Hematopoietic multipotent progenitor cell treated with erythropoietin and hydrocortisone succinate and interleukin-3 and kit ligand, for 17 days (in vitro differentiated cells): Measurements from ENCODE around the gene FER.
"Not testable (repeated sequence)": the region's sequence is repeated elsewhere in the genome, so short reads cannot be mapped to it uniquely, and the experiment has no call there.

ENCODE experiments used
- DNase-seq: peaks from one replicate; pipeline ENCODE4 v3.0.0-alpha.2; 2015; ENCODE audit warnings: low spot score

The FER gene

GRCh38 chr5:109125755-109126429, 378.2 kb downstream of the FER start:
- no peak for DNase-seq

DNA sequence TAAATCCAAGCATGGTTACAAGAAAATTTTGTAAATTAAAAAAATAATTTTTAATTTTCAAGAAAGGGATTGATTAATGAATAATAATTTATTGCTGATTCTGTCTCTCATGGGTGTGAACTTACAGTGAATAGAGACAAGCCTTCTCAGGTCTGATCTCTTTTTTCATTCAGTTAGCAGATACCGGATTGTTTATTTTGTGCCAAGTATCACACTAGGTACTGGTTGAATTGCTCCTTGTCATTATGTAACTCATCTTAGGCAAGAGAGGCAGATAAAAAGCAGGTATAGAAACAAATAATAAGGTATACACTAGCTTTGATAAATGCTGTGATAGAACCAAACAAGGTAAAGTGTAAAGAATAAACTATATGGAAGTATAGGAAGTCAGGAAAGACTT, 378.8 kb downstream of the FER start:
- no peak for DNase-seq

GRCh38 chr5:109136906-109137305, 389.2 kb downstream of the FER start:
- no peak for DNase-seq

GRCh38 chr5:109141222-109142200, 393.8 kb downstream of the FER start:
- no peak for DNase-seq

- DNase-seq: no peak
Measured at GRCh38 chr5:109143031-109143430, 395.3 kb downstream of the FER start.

- DNase-seq: no peak
Measured at GRCh38 chr5:109145139-109145538, 397.4 kb downstream of the FER start.

GRCh38 chr5:109146591-109146990, 398.9 kb downstream of the FER start:
- DNase-seq: no peak

DNA sequence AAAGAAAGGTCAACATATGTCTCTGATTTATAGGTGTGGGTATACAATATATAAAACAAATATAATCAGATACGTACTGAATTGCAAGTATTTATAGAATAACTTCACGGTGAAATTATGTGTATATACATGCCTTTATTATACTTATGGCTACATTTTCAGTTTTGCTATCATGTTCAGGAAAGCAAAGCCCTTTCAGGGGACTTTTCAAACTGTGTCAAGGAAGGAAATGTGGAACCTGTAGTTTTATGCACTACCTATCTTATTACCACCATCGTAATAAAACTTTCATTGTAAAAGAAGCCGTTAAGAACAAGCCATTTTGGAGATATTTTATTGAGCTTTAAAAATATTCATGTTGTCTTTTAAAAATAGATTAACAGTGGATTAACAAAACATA, 404.9 kb downstream of the FER start:
- no peak for DNase-seq

GRCh38 chr5:109155625-109156024, 407.9 kb downstream of the FER start:
- no peak for DNase-seq

- no peak for DNase-seq
Measured at GRCh38 chr5:109156885-109157284, 409.2 kb downstream of the FER start.

DNA sequence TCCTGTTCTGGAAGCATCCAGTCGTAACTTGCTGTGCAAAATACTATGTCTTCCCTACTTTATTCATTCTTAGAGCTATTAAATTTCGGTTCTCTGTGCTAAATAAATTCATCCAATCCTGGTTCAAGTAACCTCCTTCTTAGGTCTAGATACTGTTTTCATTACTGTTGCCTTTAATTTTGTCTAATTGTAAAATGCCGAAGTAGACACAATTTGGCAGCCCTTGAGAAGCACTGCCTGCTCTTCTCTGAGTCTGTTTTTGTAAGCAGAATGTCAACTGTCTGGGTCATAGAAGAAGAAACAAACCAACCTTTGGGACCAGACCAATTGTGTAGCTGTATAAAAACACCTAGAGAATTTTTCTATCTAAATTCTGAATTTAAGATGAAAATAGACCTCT, 412.8 kb downstream of the FER start:
- no peak for DNase-seq

- no peak for DNase-seq
Measured at GRCh38 chr5:109161914-109162683, 414.4 kb downstream of the FER start.

DNA sequence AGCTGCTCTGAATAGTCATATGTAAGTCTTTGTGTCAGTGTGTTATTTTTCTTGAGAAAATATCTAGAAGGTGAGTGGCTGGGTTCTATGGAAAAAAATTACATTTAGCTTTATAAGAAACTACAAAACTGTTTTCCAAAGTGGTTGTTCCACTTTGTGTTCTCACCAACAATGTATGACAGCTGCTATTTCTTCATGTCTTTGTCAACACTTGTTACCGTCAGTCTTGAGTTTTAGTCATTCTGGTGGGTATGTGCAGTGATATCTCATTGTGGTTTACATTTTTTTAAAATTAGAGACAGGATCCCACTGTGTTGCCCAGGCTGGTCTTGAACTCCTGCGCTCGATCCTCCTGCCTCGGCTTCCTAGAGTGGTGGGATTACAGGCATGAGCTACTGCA, 415.6 kb downstream of the FER start:
- DNase-seq: no peak

DNA sequence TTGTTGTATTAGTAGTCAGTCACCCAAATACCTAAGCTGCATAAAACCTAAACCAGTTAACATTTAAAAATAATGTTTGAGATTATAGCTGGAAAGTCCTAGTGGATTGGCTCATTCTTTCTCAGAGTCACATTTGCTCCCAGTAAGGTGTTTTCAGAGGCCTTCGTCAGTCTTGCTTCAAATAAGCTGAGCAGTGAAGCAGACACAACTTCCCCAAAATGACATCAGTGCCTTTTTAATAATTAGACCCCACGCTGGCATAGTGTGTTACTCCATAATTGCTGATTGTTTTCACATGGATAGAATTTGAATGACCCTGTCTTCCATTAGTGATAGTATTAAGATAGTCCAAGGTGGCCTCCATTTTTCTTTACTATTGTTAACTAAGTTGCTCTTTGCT, 416.3 kb downstream of the FER start:
- no peak for DNase-seq

- no peak for DNase-seq
Measured at GRCh38 chr5:109167586-109167985, 419.9 kb downstream of the FER start.

- DNase-seq: no peak
Measured at GRCh38 chr5:109168151-109168550, 420.5 kb downstream of the FER start.

DNA sequence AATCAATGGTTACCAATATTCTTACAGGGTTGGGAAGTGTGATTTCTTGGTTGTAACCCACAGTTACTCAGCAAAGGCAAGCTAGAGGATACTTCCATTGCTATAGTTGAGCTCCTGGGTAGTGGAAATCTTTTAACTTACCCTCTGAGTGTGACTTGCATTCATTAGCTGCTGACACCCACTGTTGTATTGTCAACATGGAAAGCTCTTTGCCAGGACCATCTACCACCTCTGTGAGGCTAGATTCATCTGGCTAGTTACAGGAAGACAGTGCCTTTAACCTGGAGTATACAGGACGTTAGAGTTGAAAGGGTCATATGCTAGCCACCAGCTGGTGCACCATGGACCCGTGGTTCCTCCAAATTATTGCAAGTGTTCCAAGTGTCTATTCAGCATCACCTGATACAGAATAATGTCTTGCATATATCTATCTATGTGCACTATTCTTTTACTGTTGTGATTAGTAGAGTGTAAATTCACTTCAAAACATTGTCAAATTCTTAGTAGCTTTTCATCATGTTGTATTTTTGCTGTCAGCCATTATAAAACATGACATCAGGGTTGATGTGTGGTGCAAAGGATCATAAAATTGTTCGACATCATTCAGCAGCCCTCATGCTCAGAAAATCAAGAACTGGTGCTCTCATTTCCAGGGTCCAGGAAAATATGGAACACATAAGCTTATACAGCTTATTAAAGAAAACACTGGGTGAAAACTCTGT, 423.1 kb downstream of the FER start:
- no peak for DNase-seq

GRCh38 chr5:109171437-109172073, 423.9 kb downstream of the FER start:
- DNase-seq: not testable (repeated sequence)

DNA sequence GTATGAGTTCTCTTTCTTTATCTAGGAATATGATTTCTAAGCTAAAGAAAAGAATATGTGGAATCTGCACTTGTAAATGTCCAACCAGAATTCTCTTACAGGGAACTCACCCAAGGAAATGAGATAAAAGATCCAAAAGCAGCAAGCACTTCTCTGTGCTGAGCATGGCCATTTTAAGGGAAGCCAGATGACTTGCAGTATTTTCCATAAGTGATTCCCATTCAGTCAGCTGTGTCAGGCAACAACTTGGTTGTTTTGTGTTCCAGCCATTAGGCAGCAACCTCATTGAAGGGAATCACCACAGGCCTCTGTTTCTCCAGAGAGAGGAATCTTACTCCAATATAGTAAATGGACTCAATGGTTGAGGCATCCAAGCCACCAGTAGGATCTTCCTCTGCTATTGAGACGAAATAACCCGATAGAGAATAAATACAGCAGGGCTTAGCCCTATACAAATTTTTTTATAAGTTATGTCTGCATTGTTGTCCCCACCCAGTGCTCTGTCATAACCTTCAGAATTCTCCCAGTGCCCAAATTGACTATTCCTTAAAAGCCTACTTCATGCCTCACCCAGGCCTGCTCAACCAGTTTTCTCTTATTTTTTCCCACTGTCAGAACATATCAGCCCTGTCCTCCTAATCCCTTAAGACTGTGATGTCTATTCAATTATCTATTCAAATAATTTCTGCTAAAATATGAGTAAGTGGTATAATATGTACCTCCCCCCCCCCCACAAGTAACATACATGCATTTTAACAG, 425.5 kb downstream of the FER start:
- no peak for DNase-seq

DNA sequence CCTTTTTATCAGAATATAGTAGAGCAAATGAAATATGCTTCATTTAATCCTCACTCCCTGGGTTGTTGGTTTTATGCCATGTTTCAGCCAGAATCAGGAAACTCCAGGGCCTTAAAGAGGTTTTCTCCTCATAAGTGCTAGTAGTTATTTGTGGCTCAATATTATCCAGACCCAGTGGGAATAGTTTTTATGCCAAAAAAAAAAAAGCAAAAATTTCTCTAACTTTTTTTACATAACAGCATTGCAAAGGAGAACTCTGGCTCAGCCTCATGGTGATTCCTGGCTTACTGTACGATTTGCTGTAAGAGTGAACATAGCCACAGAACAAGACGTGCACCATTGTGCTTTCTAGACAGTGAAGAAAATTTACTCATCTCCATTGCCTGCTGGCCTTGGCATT, 429.5 kb downstream of the FER start:
- DNase-seq: no peak

DNA sequence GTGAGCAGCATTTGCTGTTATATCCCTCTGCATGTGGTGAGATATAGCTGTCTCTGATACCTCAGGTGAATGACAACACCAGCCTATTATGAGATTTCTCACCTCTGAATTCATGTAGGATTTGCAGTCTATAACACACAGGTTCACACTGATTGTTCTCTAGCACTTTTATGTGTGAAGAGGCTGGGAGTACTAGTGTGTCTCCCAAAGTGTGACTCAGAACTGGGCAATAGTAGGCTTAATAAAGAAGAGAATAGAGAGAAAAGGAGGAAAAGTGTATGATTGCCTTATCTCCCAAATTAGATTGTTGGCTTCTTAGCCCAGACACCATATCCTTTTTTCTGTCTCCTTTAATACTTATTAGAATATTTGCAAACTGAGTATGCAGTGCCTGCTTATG, 430.1 kb downstream of the FER start:
- DNase-seq: no peak
